PC-9 (cell line): ENCODE results near the gene CSH1.

Source experiments
- CTCF ChIP-seq: fragments of 200-600 bp; sonication (generic); conservative IDR thresholded peaks from 2 replicates; pipeline ENCODE4 v1.6.1; 2017; ENCODE audit warnings: mixed run types, antibody characterized with exemption, mild to moderate bottlenecking, moderate library complexity
- EZH2 ChIP-seq: fragments of 200-600 bp; sonication (generic); IDR thresholded peaks from 2 replicates; pipeline ENCODE4 v1.8.0; 2017; ENCODE audit warnings: antibody characterized with exemption, low read depth

DNA sequence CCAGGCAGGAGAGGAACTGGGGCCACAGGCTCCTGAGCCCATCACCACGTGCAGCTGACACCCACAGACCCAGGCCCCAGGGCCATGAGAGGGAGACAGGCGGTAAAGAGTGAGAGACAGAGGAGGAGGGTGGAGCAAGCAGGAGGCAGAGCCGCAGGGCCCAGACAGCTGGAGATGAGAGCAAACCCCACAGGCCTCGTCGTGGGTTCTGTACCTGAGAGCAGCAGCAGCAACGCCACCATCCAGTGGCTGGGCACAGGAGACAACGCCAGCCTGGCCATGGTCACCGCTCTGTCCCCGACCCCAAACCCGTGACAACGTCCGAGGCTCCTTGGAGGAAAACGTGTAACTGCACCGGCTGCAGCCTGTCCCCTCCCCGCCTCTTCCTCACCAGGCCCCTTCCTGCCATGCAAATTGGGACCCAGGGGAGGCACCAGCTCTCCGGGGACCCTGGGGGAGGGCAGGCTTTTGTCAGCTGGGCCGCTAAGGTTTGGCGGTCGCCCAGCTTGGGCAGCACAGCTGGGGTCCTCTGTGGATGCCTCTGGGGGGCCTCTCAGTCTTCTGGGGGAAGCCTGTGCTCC lies 35.7 kb upstream of the CSH1 start, which contains the start of gene CD79B:
- TF ChIP-seq CTCF (no peak), EZH2 (no peak)
